T-helper 2 cell treated with Interferon-gamma antibody and Interleukin-4, amounts not matched to agents 5 μg/mL and 100 μg/mL, for 36 hours (primary cell): ENCODE results near the gene MBL2.

Experiments
- DNase-seq: peaks from one replicate; pipeline ENCODE4 v3.0.0; 2021; ENCODE audit warnings: low spot score
- H3K27ac Mint-ChIP-seq: one replicate; pipeline ENCODE4 v1.8.0; 2021; ENCODE audit warnings: mild to moderate bottlenecking, mixed read lengths
- H3K27me3 Mint-ChIP-seq: one replicate; pipeline ENCODE4 v1.8.0; 2021; ENCODE audit warnings: low read depth, mixed read lengths
- H3K36me3 Mint-ChIP-seq: one replicate; pipeline ENCODE4 v1.8.0; 2021; ENCODE audit warnings: low read depth, mixed read lengths
- H3K4me1 Mint-ChIP-seq: one replicate; pipeline ENCODE4 v1.8.0; 2021; ENCODE audit warnings: low read depth, mixed read lengths
- H3K4me3 Mint-ChIP-seq: one replicate; pipeline ENCODE4 v1.8.0; 2022; ENCODE audit warnings: mild to moderate bottlenecking, moderate library complexity, mixed read lengths
- H3K9me3 Mint-ChIP-seq: one replicate; pipeline ENCODE4 v1.8.0; 2021; ENCODE audit warnings: mixed read lengths

Gene MBL2

GRCh38 chr10:52740913-52741675 lies 31.5 kb downstream of the MBL2 start:
- Mint-ChIP-seq H3K9me3 (no peaks in the 10 kb centered on the region), H3K27ac (no peak overlapping the region), H3K27me3 (no peaks in the 10 kb centered on the region), H3K36me3 (no peaks in the 10 kb centered on the region), H3K4me3 (no peak overlapping the region), H3K4me1 (no peaks in the 10 kb centered on the region)
- peak; percentile 13 for DNase-seq

- Mint-ChIP-seq H3K4me3 (no peak overlapping the region), H3K9me3 (no peaks in the 10 kb centered on the region), H3K36me3 (no peaks in the 10 kb centered on the region), H3K4me1 (no peaks in the 10 kb centered on the region), H3K27me3 (no peaks in the 10 kb centered on the region), H3K27ac (no peak overlapping the region)
- DNase-seq, result no peak
Measured at GRCh38 chr10:52740155-52740549, 32.4 kb downstream of the MBL2 start.

- H3K27ac Mint-ChIP-seq, result no peak overlapping the region
- DNase-seq, result no peak
- H3K4me1 Mint-ChIP-seq, result no peaks in the 10 kb centered on the region
- H3K9me3 Mint-ChIP-seq, result no peaks in the 10 kb centered on the region
- H3K36me3 Mint-ChIP-seq, result no peaks in the 10 kb centered on the region
- no peak overlapping the region for H3K4me3 Mint-ChIP-seq
- H3K27me3 Mint-ChIP-seq, result no peaks in the 10 kb centered on the region
Measured at GRCh38 chr10:52739380-52740154, 33.0 kb downstream of the MBL2 start.

GRCh38 chr10:52738951-52739350 lies 33.6 kb downstream of the MBL2 start:
- no peaks in the 10 kb centered on the region for H3K9me3 Mint-ChIP-seq
- H3K4me1 Mint-ChIP-seq, result no peaks in the 10 kb centered on the region
- DNase-seq, result no peak
- H3K36me3 Mint-ChIP-seq, result no peaks in the 10 kb centered on the region
- no peak overlapping the region for H3K27ac Mint-ChIP-seq
- no peaks in the 10 kb centered on the region for H3K27me3 Mint-ChIP-seq
- H3K4me3 Mint-ChIP-seq, result no peak overlapping the region

GRCh38 chr10:52729271-52730104 lies 43.1 kb downstream of the MBL2 start:
- no peak for DNase-seq

GRCh38 chr10:52720018-52720417 lies 52.6 kb downstream of the MBL2 start:
- Mint-ChIP-seq H3K4me3 (no peak overlapping the region), H3K27me3 (no peaks in the 10 kb centered on the region)

More at GRCh38 chr10:52729271-52730104, 43.1 kb downstream of the MBL2 start:
- Mint-ChIP-seq H3K4me1 (no peaks in the 10 kb centered on the region), H3K27ac (no peak overlapping the region), H3K4me3 (no peak overlapping the region), H3K36me3 (no peaks in the 10 kb centered on the region), H3K9me3 (no peaks in the 10 kb centered on the region), H3K27me3 (no peaks in the 10 kb centered on the region)

More at GRCh38 chr10:52720018-52720417, 52.6 kb downstream of the MBL2 start:
- Mint-ChIP-seq H3K27ac (no peak overlapping the region), H3K4me1 (no peaks in the 10 kb centered on the region), H3K36me3 (no peaks in the 10 kb centered on the region), H3K9me3 (peaks cover 3% of the 10 kb centered on the region)
- DNase-seq, result no peak
